Panc1 (cell line): Measurements from ENCODE around the gene AFF3. TPM values are rescaled to one million over a fixed set of nuclear protein-coding genes. Genes with fewer than 3 reads are reported as not detected.

Experiments
- ATAC-seq: fragments of 200-7000 bp; cut with Tn5 transposase; 2 replicates; pipeline ENCODE4 v1.9.1; 2020; ENCODE audit warnings: mild to moderate bottlenecking, moderate library complexity
- BruUV-seq: library from RNA; stranded (reverse); fragments of 400-500 nt; replicated peaks from 2 replicates; lab custom pipeline; 2021; lab: Mats Ljungman, UMichigan
- CTCF ChIA-PET: fragments of 300-600 bp; sonication (Branson Sonifier 250); formaldehyde crosslinking; loops from one replicate; lab custom pipeline; 2022; ENCODE audit warnings: antibody characterized with exemption; lab: Charles Lee
- POLR2A ChIA-PET: fragments of 300-600 bp; sonication (Branson Sonifier 250); formaldehyde crosslinking; loops from one replicate; lab custom pipeline; 2022; ENCODE audit warnings: antibody characterized with exemption; lab: Charles Lee
- DNase-seq: peaks from one replicate; pipeline ENCODE4 v3.0.0-alpha.2; 2010; ENCODE audit warnings: low read depth, low spot score
- H3K27ac ChIP-seq: 2 replicates; pipeline ENCODE4 v1.5.1; 2011; ENCODE audit warnings: mild to moderate bottlenecking, low read length, inconsistent platforms
- H3K27me3 ChIP-seq: fragments of 200-500 bp; sonication (Bioruptor generic); 2 replicates; pipeline ENCODE4 v1.6.0; 2014; ENCODE audit warnings: low read length, inconsistent platforms; ENCODE audit not compliant: control insufficient read depth, insufficient read depth
- H3K36me3 ChIP-seq: fragments of 200-500 bp; sonication (Bioruptor generic); 2 replicates; pipeline ENCODE4 v1.5.1; 2014; ENCODE audit warnings: inconsistent platforms, mild to moderate bottlenecking, low read length, moderate library complexity; ENCODE audit not compliant: control insufficient read depth, insufficient read depth
- H3K4me1 ChIP-seq: 2 replicates; pipeline ENCODE4 v1.5.1; 2011; ENCODE audit warnings: inconsistent platforms, mild to moderate bottlenecking, low read length, moderate library complexity; ENCODE audit not compliant: control insufficient read depth, insufficient read depth
- H3K4me3 ChIP-seq, 2 experiments: 2 replicates each; pipeline ENCODE4 v1.5.1; 2011 to 2012; ENCODE audit warnings: low read depth in 2 of 2, low read length in 2 of 2, mild to moderate bottlenecking in 2 of 2, inconsistent platforms in 1 of 2, moderate library complexity in 1 of 2
- H3K9me3 ChIP-seq: fragments of 200-500 bp; sonication (Bioruptor generic); 2 replicates; pipeline ENCODE4 v1.5.1; 2014; ENCODE audit warnings: low read depth, mild to moderate bottlenecking, inconsistent platforms, low read length, moderate library complexity; ENCODE audit not compliant: control insufficient read depth, insufficient read depth
- POLR2AphosphoS5 ChIP-seq: IDR thresholded peaks from 2 replicates; pipeline ENCODE4 v1.6.1; 2012; ENCODE audit warnings: mild to moderate bottlenecking, low read depth, low read length, moderate library complexity
- SIN3A ChIP-seq: IDR thresholded peaks from 2 replicates; pipeline ENCODE4 v1.6.1; 2012; ENCODE audit warnings: low read depth, mild to moderate bottlenecking, low read length, moderate library complexity, borderline replicate concordance; ENCODE audit not compliant: insufficient read depth
- TCF7L2 ChIP-seq: IDR thresholded peaks from 2 replicates; pipeline ENCODE4 v1.6.1; 2011; ENCODE audit warnings: mild to moderate bottlenecking, low read depth, low read length, inconsistent platforms
- in situ Hi-C: cut with HindIII; loops from 2 replicates; pipeline ENCODE4 v1.10.0; 2016; ENCODE audit warnings: low sequenced_read_pairs, low pct_unique_long_range_greater_than_20kb
- intact Hi-C: fragments of 100-400 bp; cut with micrococcal nuclease; formaldehyde crosslinking; loops from one replicate; pipeline ENCODE4 v1.10.0; 2022; ENCODE audit not compliant: unreplicated experiment
- total RNA-seq: library from RNA; stranded (reverse); gene quantifications from one replicate; pipeline ENCODE4 v1.2.1, GENCODE V29; 2021; ENCODE audit not compliant: unreplicated experiment
- TF ChIP-seq, protein P1 (sequence below): fragments of 450-650 bp; IDR thresholded peaks from 2 replicates; pipeline ENCODE4 v1.5.1; 2017; ENCODE audit warnings: mild to moderate bottlenecking
- TF ChIP-seq, protein P2 (sequence below), 2 experiments: IDR thresholded peaks; 2 replicates each; pipeline ENCODE4 v1.6.1; 2011 to 2012; ENCODE audit warnings: low read depth in 2 of 2, control low read depth in 1 of 2, low read length in 1 of 2, mild to moderate bottlenecking in 1 of 2, moderate library complexity in 1 of 2; ENCODE audit not compliant: insufficient read depth in 1 of 2

The AFF3 gene
- total RNA-seq, 1 experiment from 2014 or later: 2.2 TPM

DNA sequence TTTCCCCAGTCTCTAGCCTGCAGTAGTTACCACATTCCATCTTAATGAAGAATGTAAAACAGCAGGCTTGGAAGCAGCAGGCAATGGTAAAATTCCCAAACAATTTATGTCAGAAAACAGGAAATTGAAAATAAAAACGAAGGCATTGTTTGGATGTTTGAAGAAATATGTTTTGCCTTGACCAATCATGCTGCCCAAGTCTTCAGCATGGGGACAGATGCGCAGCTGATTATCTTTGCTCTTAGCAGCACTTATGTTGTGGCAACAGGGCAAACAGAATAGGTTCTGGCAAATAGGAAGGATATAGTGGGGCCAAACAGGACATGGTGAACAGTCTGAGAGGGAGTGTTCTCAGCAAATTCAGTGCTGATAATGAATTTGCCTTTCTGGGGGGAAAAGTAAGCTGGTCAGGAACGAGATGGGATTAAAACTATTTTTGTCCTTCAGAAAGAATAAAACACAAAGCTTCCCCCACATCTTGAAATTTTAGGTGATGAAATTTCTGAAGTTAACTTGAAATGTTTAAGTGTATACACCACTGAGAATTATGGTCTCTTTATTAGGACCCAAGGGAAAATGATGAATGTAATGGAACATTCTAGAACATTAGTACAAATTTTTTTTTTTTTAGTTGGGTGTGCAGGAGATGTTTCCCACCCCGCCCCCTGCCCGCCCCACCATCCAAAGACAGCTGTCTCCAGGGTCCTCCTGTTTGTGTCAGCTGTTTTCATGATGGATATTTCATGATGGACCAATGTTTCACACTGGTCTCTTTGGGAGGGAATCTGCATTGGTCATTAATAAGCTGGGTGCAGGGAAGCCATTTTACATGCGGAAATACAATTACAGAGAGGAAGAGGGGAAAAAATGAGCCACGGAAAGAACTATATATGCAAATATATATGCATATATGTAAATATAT lies 413.0 kb downstream of the AFF3 start:
- no TSS peak for BruUV-seq
- DNase-seq: no peak
- intact Hi-C loops (loop anchor here (10.0 kb wide), 1 partner anchor 515 kb away; no protein-coding TSS in a partner anchor), in situ Hi-C loops (no loop called here)
- Histone ChIP-seq H3K36me3 (no peaks in the 10 kb centered on the region), H3K4me3 (no peak overlapping the region), H3K4me1 (no peaks in the 10 kb centered on the region), H3K27ac (no peak overlapping the region), H3K9me3 (no peaks in the 10 kb centered on the region), H3K27me3 (peaks cover 2% of the 10 kb centered on the region; the same call in 1 of the 2 replicates)
- ChIA-PET CTCF (no interaction called here), POLR2A (no interaction called here)
- no peak for ATAC-seq
- TF ChIP-seq, protein P1, sequence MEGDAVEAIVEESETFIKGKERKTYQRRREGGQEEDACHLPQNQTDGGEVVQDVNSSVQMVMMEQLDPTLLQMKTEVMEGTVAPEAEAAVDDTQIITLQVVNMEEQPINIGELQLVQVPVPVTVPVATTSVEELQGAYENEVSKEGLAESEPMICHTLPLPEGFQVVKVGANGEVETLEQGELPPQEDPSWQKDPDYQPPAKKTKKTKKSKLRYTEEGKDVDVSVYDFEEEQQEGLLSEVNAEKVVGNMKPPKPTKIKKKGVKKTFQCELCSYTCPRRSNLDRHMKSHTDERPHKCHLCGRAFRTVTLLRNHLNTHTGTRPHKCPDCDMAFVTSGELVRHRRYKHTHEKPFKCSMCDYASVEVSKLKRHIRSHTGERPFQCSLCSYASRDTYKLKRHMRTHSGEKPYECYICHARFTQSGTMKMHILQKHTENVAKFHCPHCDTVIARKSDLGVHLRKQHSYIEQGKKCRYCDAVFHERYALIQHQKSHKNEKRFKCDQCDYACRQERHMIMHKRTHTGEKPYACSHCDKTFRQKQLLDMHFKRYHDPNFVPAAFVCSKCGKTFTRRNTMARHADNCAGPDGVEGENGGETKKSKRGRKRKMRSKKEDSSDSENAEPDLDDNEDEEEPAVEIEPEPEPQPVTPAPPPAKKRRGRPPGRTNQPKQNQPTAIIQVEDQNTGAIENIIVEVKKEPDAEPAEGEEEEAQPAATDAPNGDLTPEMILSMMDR: no peak
- no peak for TF ChIP-seq TCF7L2
- no peak for TF ChIP-seq POLR2AphosphoS5
- TF ChIP-seq, protein P2, sequence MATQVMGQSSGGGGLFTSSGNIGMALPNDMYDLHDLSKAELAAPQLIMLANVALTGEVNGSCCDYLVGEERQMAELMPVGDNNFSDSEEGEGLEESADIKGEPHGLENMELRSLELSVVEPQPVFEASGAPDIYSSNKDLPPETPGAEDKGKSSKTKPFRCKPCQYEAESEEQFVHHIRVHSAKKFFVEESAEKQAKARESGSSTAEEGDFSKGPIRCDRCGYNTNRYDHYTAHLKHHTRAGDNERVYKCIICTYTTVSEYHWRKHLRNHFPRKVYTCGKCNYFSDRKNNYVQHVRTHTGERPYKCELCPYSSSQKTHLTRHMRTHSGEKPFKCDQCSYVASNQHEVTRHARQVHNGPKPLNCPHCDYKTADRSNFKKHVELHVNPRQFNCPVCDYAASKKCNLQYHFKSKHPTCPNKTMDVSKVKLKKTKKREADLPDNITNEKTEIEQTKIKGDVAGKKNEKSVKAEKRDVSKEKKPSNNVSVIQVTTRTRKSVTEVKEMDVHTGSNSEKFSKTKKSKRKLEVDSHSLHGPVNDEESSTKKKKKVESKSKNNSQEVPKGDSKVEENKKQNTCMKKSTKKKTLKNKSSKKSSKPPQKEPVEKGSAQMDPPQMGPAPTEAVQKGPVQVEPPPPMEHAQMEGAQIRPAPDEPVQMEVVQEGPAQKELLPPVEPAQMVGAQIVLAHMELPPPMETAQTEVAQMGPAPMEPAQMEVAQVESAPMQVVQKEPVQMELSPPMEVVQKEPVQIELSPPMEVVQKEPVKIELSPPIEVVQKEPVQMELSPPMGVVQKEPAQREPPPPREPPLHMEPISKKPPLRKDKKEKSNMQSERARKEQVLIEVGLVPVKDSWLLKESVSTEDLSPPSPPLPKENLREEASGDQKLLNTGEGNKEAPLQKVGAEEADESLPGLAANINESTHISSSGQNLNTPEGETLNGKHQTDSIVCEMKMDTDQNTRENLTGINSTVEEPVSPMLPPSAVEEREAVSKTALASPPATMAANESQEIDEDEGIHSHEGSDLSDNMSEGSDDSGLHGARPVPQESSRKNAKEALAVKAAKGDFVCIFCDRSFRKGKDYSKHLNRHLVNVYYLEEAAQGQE (IDR thresholded peaks at IDR 0.05; ENCODE audit: insufficient read depth in 1 of 2, low read depth in 2 of 2, low read length in 1 of 2): no peak
- no peak for TF ChIP-seq SIN3A

DNA sequence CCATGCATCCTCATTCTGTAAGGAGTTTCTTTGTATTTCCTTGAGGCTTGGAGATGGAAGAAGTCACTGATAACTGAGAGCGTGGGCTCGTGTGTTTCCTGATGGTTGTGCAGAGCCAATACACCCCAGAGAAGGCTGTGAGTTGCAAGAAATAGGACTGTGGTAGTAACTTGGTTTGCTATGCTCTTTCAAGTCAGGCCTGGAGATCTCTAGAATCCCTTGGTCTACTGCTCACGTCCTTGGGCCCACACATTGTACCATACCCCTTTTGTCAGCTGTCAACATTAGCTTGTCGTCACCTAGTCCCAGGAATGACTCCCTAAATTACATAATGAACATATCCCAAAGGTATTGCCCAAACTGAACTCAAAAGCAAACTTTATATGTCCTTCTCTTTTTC lies 414.2 kb downstream of the AFF3 start:
- in situ Hi-C loops: no loop called here
- Histone ChIP-seq H3K27me3 (peaks cover 2% of the 10 kb centered on the region; the same call in 1 of the 2 replicates), H3K36me3 (no peaks in the 10 kb centered on the region), H3K9me3 (no peaks in the 10 kb centered on the region), H3K27ac (no peak overlapping the region), H3K4me3 (no peak overlapping the region), H3K4me1 (no peaks in the 10 kb centered on the region)
- ATAC-seq (no peak), DNase-seq (no peak)
- TF ChIP-seq, protein P1: no peak
- TF ChIP-seq, protein P2 (IDR thresholded peaks at IDR 0.05; ENCODE audit: insufficient read depth in 1 of 2, low read depth in 2 of 2, low read length in 1 of 2): no peak
- TF ChIP-seq TCF7L2 (no peak), POLR2AphosphoS5 (no peak), SIN3A (no peak)
- ChIA-PET CTCF (no interaction called here), POLR2A (no interaction called here)
- intact Hi-C loops: loop anchor here (10.0 kb wide), 1 partner anchor 517 kb away; no protein-coding TSS in a partner anchor
- BruUV-seq: no TSS peak
